Stimulated activated CD4-positive, alpha-beta T cell treated with anti-CD3 and anti-CD28 coated beads, TNF-alpha, amount 100 ng/mL, for 4 hours (primary cell): ENCODE measurements around the gene TM9SF1.

ENCODE experiments used
- DNase-seq, 3 experiments: peaks; one replicate each; pipeline ENCODE4 v3.0.0-alpha.2; 2020; ENCODE audit warnings: low read depth in 3 of 3

TM9SF1 gene

DNA sequence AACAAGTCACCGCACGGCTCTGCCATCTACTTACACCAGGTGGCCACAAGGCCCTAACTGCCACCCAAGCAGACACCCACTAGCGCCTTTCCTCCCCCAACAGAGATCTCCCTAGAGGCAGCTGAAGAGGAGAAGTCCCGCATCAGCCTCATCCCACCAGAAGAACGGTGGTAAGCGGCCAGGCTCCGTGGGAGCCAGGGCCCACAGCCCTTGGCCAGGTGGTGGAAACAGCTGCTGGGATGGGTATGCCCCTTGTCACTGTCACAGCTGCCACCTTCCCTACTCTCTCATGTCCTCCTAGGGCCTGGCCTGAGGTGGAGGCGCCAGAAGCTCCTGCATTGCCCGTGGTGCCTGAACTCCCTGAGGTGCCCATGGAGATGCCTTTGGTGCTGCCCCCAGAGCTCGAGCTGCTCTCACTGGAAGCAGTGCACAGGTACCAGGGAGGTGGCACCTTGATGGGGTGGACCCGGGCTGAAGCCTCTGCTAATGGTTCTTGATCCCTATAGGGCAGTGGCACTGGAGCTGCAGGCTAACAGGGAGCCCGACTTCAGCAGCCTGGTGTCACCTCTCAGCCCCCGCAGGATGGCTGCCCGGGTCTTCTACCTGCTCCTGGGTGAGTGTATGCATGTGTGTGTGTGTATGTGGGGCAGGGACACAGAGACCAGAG lies 15.8 kb downstream of the TM9SF1 start:
- DNase-seq, result no peak

DNA sequence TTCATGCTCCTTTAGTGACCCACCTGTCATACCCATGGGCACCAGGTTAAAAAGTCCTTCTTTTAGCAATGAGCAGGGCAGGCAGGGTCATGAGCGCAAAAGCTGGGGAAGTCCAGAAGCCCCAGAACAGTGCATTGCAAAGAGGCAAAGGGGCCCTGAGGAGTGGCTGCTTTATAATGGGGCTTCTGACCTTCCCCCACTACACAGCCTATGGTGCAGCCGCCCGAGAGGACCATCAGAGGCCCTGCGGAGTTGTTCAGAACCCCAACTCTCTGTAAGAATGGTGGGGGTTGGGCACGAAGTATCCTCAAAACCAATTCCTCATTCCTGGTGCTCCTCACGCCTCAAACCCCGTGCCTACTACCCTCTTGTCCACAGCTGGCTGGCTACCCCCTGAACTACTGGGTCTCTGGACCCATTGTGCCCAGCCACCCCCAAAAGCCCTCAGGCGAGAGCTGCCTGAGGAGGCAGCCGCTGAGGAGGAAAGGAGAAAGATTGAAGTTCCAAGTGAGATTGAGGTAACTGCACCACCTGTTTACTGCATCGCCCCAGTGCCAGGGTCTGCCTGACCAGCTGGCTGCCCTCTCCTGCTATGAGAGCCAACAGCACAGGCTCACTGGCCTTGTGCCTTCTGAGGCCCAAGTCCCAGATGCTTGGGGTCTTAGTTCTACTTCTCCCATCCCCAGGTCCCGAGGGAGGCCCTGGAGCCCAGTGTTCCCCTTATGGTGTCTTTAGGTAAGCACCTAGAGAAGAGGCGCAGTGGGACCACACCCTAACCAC lies 16.7 kb downstream of the TM9SF1 start:
- DNase-seq, result no peak

- no peak for DNase-seq
Measured at GRCh38 chr14:24177891-24178290, 17.4 kb downstream of the TM9SF1 start.

DNA sequence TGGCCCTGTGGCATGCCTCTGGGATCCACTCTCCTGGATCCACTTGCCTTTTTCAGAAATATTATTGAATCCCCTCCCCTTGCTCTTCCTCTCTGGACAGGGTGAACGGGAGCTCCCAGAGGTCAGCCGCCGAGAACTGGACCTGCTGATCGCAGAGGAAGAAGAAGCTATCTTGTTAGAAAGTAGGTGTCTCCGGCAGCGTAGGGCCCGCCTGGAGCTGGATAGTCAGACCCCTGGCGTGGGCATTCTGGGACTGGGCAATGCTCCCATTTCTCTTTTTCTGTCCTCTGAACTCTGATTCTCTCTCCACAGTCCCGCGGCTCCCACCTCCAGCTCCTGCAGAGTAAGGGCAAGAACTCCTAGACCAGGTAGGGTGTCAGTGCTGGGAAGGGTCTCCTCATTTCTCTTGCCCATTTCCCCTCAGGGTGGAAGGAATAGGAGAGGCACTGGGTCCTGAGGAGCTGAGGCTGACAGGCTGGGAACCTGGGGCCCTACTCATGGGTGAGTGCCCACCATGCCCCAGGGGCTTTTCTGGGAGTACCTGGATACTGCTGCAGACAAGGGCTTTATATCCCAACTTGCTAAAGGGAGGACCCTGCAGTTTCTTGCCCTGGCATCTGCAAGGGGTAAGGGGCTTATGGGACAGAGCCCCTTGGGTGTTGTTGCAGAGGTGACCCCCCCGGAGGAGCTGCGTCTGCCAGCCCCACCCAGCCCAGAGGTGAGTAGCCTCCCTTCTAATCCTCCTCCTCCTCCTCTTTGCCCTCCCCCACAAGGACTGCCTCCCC lies 18.0 kb downstream of the TM9SF1 start:
- DNase-seq, result no peak

- DNase-seq, result no peak
Measured at GRCh38 chr14:24176599-24176998, 18.6 kb downstream of the TM9SF1 start.

DNA sequence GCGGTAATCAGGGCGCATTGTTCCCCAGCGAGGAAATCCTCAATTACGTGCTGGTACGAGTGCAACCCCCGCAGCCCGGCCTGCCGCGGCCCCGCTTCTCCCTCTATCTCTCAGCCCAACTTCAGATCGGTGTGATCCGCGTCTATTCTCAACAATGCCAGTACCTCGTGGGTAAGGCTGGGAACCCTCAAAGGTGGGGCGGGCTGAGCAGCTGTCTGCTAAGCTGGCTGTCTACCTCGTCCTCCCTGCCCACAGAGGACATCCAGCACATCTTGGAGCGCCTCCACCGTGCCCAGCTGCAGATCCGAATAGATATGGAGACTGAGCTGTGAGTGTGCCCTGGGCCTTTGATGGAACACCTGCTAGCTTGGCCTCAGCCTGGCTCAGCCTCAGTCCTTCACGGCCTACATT lies 22.4 kb downstream of the TM9SF1 start:
- no peak for DNase-seq

GRCh38 chr14:24172261-24172860 lies 22.9 kb downstream of the TM9SF1 start:
- DNase-seq, result no peak

DNA sequence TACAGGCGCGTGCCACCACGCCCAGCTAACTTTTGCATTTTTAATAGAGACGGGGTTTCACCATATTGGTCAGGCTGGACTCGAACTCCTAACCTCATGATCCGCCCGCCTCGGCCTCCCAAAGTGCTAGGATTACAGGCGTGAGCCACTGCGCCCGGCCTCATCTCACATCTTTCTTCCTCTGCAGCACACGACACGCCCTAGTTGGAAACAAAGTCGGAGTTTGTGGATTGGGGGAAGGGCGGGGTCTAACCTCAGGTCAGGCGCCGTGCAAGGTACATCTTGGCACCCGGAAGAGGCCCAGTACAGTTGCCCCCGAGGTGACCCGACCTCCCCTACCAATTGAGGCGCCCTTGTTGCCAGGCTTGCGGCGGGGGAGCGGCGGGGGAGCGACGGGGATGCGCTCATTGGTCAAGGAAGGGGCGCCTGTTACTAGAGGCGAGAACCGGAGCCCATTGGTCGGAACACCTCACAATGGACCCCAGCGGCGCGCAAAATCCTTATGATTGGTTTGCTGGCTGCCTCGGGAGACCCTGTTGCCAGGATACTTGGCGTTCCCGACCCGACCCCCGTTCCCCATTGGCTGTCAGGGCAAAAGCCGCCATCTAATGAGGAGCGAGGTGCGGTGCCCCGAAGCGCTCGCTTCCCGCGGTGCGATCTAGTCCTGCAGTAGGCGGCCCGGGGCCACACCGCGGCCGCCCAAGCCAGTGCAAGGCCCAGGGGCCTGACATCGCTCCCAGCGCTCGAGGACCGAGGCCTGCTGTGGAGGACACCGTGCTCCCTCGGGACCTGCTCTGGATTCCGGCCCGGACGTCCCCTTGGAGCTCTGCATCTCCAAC lies 23.6 kb downstream of the TM9SF1 start, which contains the start of gene REC8:
TSS of gene REC8 (plus strand) at position 659 of the 839 bp plus-strand sequence. CDS start 473 bp downstream, outside the sequence.
- DNase-seq, result peak; percentile 34 to 42 (median 38)

GRCh38 chr14:24167469-24168114 lies 27.6 kb downstream of the TM9SF1 start:
- DNase-seq, result no peak

DNA sequence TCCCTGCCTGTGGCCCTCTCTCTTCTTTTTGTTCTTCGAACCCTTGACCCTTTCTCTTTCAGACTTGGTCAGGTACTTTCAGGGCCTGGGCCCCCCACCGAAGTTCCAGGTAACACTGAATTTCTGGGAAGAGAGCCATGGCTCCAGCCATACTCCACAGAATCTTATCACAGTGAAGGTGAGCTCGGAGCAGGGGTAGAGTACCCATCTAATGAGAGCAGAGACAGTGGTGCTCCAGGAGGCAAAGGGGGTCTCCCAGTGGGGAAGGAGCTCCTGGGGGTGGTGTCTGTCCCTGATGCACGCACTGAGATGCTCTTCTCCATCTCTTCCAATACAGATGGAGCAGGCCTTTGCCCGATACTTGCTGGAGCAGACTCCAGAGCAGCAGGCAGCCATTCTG lies 29.5 kb downstream of the TM9SF1 start:
- DNase-seq, result no peak

GRCh38 chr14:24164518-24164991 lies 30.7 kb downstream of the TM9SF1 start:
- no peak for DNase-seq

DNA sequence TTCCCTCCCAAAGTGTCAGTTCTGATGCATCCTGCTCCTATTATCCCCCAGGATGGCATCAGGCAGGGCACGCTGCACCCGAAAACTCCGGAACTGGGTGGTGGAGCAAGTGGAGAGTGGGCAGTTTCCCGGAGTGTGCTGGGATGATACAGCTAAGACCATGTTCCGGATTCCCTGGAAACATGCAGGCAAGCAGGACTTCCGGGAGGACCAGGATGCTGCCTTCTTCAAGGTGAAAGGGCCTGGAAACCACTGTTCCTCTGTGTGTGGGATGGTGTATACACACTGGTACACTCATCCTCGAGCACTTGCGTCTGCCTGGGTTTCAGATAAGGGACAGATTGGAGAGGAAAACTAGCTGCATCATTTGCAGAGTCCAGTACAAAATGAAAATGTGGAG lies 33.1 kb downstream of the TM9SF1 start:
- DNase-seq, result no peak

GRCh38 chr14:24160850-24161804 lies 34.1 kb downstream of the TM9SF1 start, which contains the start of gene IRF9:
Gene IRF9, plus strand, starts transcription at chr14:24161265. Its CDS starts 880 bp downstream, at chr14:24162145.
- DNase-seq, result peak; percentile 95 to 99 (median 97)

GRCh38 chr14:24160499-24160849 lies 34.8 kb downstream of the TM9SF1 start:
- no peak for DNase-seq

GRCh38 chr14:24159777-24160498 lies 35.3 kb downstream of the TM9SF1 start:
- no peak for DNase-seq

DNA sequence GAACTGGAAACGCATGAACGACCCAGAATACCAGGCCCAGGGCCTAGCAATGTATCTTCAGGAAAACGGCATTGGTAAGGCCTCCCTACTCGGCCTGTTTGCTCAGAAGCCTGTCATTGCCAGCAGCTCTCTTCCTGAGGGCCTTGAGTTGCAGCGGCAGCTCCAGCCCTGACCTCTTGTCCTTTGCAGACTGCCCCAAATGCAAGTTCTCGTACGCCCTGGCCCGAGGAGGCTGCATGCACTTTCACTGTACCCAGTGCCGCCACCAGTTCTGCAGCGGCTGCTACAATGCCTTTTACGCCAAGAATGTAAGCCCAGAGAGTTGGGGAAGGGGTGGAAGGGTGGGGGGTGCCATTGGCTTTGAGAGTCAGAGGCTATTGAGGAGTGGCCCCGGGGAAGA lies 37.9 kb downstream of the TM9SF1 start:
- DNase-seq, result no peak

DNA sequence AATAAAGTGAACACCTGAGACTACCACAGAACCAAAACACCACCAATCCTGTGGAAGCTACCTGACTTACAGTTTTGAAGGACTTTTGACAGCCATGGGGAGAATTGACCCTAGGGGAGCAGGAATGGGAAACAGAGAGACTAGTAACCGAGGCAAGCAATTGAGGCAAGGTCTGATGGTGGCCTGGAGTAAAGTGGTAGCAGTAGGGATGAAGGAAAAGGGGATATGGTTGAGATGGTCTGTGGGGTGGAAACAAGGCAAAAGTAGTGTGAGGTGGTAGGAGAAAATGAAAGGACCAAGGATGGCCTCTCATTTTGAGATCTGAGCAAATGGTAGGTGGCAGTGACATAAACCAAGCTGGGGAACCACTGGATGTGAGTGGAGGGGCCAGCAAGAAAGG lies 38.4 kb downstream of the TM9SF1 start:
- no peak for DNase-seq

DNA sequence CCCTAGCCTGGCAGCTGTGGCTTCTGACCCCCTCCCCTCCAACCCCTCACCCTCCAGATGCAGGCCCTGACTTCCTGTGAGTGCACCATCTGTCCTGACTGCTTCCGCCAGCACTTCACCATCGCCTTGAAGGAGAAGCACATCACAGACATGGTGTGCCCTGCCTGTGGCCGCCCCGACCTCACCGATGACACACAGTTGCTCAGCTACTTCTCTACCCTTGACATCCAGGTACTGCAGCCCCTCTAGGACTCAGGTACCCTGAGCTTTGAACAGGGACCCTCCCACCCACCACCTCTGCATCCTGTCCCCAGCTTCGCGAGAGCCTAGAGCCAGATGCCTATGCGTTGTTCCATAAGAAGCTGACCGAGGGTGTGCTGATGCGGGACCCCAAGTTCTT lies 40.1 kb downstream of the TM9SF1 start:
- no peak for DNase-seq
